K562 (cell line): Measurements from ENCODE around the gene VWA8. TPM values are rescaled to one million over a fixed set of nuclear protein-coding genes. Genes with fewer than 3 reads are reported as not detected.
"Not testable (repeated sequence)": the region's sequence is repeated elsewhere in the genome, so short reads cannot be mapped to it uniquely, and the experiment has no call there.

Experiments
- ATAC-seq: fragments of 200-7000 bp; cut with Tn5 transposase; 3 replicates; pipeline ENCODE4 v1.9.1; 2020; ENCODE audit warnings: moderate library complexity
- BruUV-seq: library from RNA; stranded (reverse); fragments of 400-500 nt; replicated peaks from 2 replicates; lab custom pipeline; 2021; lab: Mats Ljungman, UMichigan
- CTCF ChIA-PET: fragments of 300-600 bp; formaldehyde crosslinking; extraction: SDS; loops from one replicate; lab custom pipeline; 2021; ENCODE audit warnings: low intra/inter-chr PET ratio; lab: Yijun Ruan, JAX
- POLR2A ChIA-PET: fragments of 300-600, 350-650 bp; sonication (Branson Sonifier 250); formaldehyde crosslinking; extraction: SDS; loops from one replicate; lab custom pipeline; 2021; ENCODE audit warnings: antibody characterized with exemption, inconsistent platforms; lab: Yijun Ruan, JAX
- DNase-seq, 4 experiments: peaks; one replicate each; pipeline versions ENCODE4 v3.0.0 to v3.0.0-alpha.2; 2011 to 2018; ENCODE audit warnings: low spot score in 3 of 4, mixed read lengths in 3 of 4; ENCODE audit errors: extremely low read depth in 1 of 4
- FAIRE-seq: peaks from 2 replicates; lab custom pipeline; 2011; peaks lifted over from hg19 to GRCh38; lab: Jason Lieb, UNC
- H2AFZ ChIP-seq: 2 replicates; pipeline ENCODE4 v1.6.0; 2011; ENCODE audit warnings: low read depth, low read length, control low read depth, inconsistent platforms
- H3K27ac ChIP-seq: fragments of 200-600 bp; 3 replicates; pipeline ENCODE4 v1.8.0; 2011; ENCODE audit warnings: low read depth, mild to moderate bottlenecking, control low read depth, inconsistent platforms, low read length, moderate library complexity, mixed read lengths; ENCODE audit errors: extremely low read depth
- H3K27me3 ChIP-seq, 2 experiments: fragments of 300-600 bp in 1 of 2; 2 replicates in 1 of 2; 3 replicates in 1 of 2; pipeline versions ENCODE4 v1.6.0 to v1.8.0; 2011; ENCODE audit warnings: inconsistent platforms in 2 of 2, low read length in 2 of 2, mild to moderate bottlenecking in 1 of 2, mixed read lengths in 1 of 2, moderate library complexity in 1 of 2; ENCODE audit not compliant: control insufficient read depth in 2 of 2, insufficient read depth in 2 of 2
- H3K36me3 ChIP-seq: fragments of 300-600 bp; 3 replicates; pipeline ENCODE4 v1.8.0; 2011; ENCODE audit warnings: mild to moderate bottlenecking, low read length, inconsistent platforms; ENCODE audit not compliant: control insufficient read depth, insufficient read depth
- H3K4me1 ChIP-seq, 2 experiments: fragments of 200-600 bp in 1 of 2; replicated peaks in 1 of 2; 2 replicates in 1 of 2; 3 replicates in 1 of 2; pipeline versions ENCODE4 v1.5.1 to v1.8.0; 2011; ENCODE audit warnings: inconsistent platforms in 2 of 2, low read length in 2 of 2, mild to moderate bottlenecking in 1 of 2, mixed read lengths in 1 of 2, moderate library complexity in 1 of 2; ENCODE audit not compliant: control insufficient read depth in 2 of 2, insufficient read depth in 2 of 2
- H3K4me2 ChIP-seq: 2 replicates; pipeline ENCODE4 v1.6.1; 2011; ENCODE audit warnings: low read length, control low read depth, inconsistent platforms, mixed read lengths; ENCODE audit not compliant: insufficient read depth
- H3K4me3 ChIP-seq: fragments of 200-600 bp; sonication (generic), shearing (Covaris generic); 2 replicates; pipeline ENCODE4 v1.5.1; 2016; ENCODE audit warnings: control low read depth, inconsistent platforms
- H3K79me2 ChIP-seq: fragments of 200-600 bp; 3 replicates; pipeline ENCODE4 v1.8.0; 2011; ENCODE audit warnings: low read length, inconsistent platforms; ENCODE audit not compliant: control insufficient read depth, insufficient read depth
- H3K9ac ChIP-seq, 2 experiments: 2 replicates each; pipeline versions ENCODE4 v1.6.0 to v1.6.1; 2011; ENCODE audit warnings: low read depth in 2 of 2, low read length in 2 of 2, control low read depth in 1 of 2, inconsistent platforms in 1 of 2, mild to moderate bottlenecking in 1 of 2, mixed read lengths in 1 of 2; ENCODE audit not compliant: insufficient read depth in 1 of 2
- H3K9me1 ChIP-seq: one replicate; pipeline ENCODE4 v1.6.0; 2011; ENCODE audit warnings: inconsistent platforms, mild to moderate bottlenecking, low read length, moderate library complexity; ENCODE audit not compliant: control insufficient read depth, insufficient read depth
- H3K9me3 ChIP-seq: replicated peaks from 2 replicates; pipeline ENCODE4 v1.5.1; 2011; ENCODE audit warnings: low read depth, low read length, inconsistent platforms; ENCODE audit not compliant: control insufficient read depth, insufficient read depth
- H4K20me1 ChIP-seq: replicated peaks from 2 replicates; pipeline ENCODE4 v1.6.1; 2011; ENCODE audit warnings: low read length, inconsistent platforms, mixed read lengths; ENCODE audit not compliant: control insufficient read depth, insufficient read depth
- FOXK1 ChIP-seq: sonication (generic); formaldehyde crosslinking; IDR thresholded peaks from 2 replicates; pipeline ENCODE4 v1.8.0; 2022; ENCODE audit warnings: missing genetic modification reagents, mild to moderate bottlenecking, borderline replicate concordance
- MED1 ChIP-seq: sonication (generic); formaldehyde crosslinking; IDR thresholded peaks from 2 replicates; pipeline ENCODE4 v1.8.1; 2023; ENCODE audit warnings: missing genetic modification reagents, borderline replicate concordance
- MTF1 ChIP-seq: fragments of 250-450 bp; sonication (Bioruptor Pico); IDR thresholded peaks from 2 replicates; pipeline ENCODE4 v1.9.0; 2021; ENCODE audit warnings: moderate library complexity, mild to moderate bottlenecking, inconsistent platforms, borderline replicate concordance
- NBN ChIP-seq: fragments of 450-650 bp; IDR thresholded peaks from 2 replicates; pipeline ENCODE4 v1.6.1; 2016; ENCODE audit warnings: low read depth, mild to moderate bottlenecking
- WGBS: fragments of 100-300 bp; shearing (Covaris generic); methylation state at CpG from one replicate; pipeline ENCODE4 v1.1.6; 2016; ENCODE audit warnings: low coverage, mixed read lengths; ENCODE audit not compliant: insufficient coverage; ENCODE audit errors: missing lambda C conversion rate; 5-methylcytosine and 5-hydroxymethylcytosine counted together
- in situ Hi-C: fragments of 300-500 bp; cut with MboI; formaldehyde crosslinking; loops from 4 replicates; pipeline ENCODE4 v1.15.0; 2018; ENCODE audit warnings: inconsistent platforms, mixed read lengths
- intact Hi-C: fragments of 100-400 bp; cut with micrococcal nuclease; formaldehyde crosslinking; loops from 2 replicates; pipeline ENCODE4 v1.14.2; 2022
- polyA plus RNA-seq, 8 experiments: library from polyadenylated mRNA; depleted of rRNA in 4 of 8; stranded (reverse) in 5 of 8; unstranded in 3 of 8; fragments of >200 nt; fragmentation: Nextera tagmentation in 2 of 8; fragmentation: Illumina TruSeq in 1 of 8; extraction: Ambion mirVana in 2 of 8; extraction: Trizol in 1 of 8; gene quantifications; 2 replicates each; pipeline versions ENCODE4 v1.2.1 to v1.2.3, GENCODE V29; 2011 to 2014; ENCODE audit warnings: inconsistent platforms in 1 of 8, missing spikeins in 1 of 8
- total RNA-seq, 7 experiments: library from RNA; depleted of rRNA in 6 of 7; stranded (reverse); fragments of >200 nt in 6 of 7; fragmentation: Illumina TruSeq in 2 of 7; extraction: Trizol in 2 of 7; gene quantifications; 2 replicates each; pipeline versions ENCODE4 v1.2.1 to v1.2.3, GENCODE V29; 2011 to 2021; ENCODE audit warnings: low replicate concordance in 1 of 7
- TF ChIP-seq, protein P1 (sequence below): fragments of 450-650 bp; IDR thresholded peaks from 2 replicates; pipeline ENCODE4 v1.6.1; 2016; ENCODE audit warnings: missing biosample characterization, missing genetic modification characterization
- TF ChIP-seq, protein P2 (sequence below): fragments of 450-650 bp; IDR thresholded peaks from 2 replicates; pipeline ENCODE4 v1.6.1; 2016; ENCODE audit warnings: antibody characterized with exemption
- TF ChIP-seq, protein P3 (sequence below): fragments of 450-650 bp; IDR thresholded peaks from 2 replicates; pipeline ENCODE4 v1.6.1; 2016
- TF ChIP-seq, protein P4 (sequence below): fragments of 450-650 bp; IDR thresholded peaks from 2 replicates; pipeline ENCODE4 v1.6.1; 2016; ENCODE audit warnings: borderline replicate concordance

Gene VWA8
- total and polyA plus RNA-seq, 9 of the 15 experiments (the other 6 are each of a cell fraction or from before 2014, with no cell fraction given) = 2.1 to 18.5 (median 13.3) TPM

DNA sequence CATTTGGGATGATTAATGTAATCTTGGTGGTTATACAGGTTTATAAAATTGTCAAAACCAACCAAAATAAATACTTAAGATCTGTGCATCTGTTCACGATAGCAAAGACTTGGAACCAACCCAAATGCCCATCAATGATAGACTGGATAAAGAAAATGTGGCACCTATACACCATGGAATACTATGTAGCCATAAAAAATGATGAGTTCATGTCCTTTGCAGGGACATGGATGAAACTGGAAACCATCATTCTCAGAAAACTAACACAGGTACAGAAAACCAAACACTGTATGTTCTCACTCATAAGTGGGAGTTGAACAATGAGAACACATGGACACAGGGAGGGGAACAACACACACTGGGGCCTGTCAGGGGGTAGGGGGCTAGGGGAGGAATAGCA, 11.8 kb downstream of the VWA8 start:
- H3K4me1 ChIP-seq, H3K4me2 ChIP-seq, H3K9me1 ChIP-seq, FAIRE-seq, H3K9me3 ChIP-seq, DNase-seq, H2AFZ ChIP-seq, H3K27me3 ChIP-seq, H4K20me1 ChIP-seq, H3K27ac ChIP-seq, in situ Hi-C loops, ATAC-seq, POLR2A ChIA-PET, H3K9ac ChIP-seq, BruUV-seq, intact Hi-C loops, H3K4me3 ChIP-seq, CTCF ChIA-PET: not testable (repeated sequence)
- 91% methylated on average over 1 of the region's 1 CpG for WGBS
- peaks cover 15% of the 10 kb centered on the region; the same call in 1 of the 3 replicates for H3K36me3 ChIP-seq
- peaks cover 60% of the 10 kb centered on the region for H3K79me2 ChIP-seq

DNA sequence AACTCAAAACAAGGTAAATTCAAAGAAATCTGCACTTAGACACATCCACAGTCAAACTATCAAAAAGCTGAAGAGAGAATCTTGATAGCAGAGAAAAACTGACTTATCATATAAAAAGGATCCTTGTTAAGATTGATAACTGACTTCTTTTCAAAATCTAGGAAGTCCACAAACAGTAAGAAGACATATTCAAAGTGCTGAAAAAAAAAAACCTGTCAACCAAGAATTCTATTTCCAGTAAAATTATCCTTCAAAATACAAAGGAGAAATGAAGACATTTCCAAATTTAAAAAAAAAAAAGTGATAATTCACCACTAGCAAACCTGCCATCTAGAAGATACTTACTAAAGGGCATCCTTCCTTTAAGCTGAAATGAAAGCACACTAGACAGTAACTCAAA, 15.0 kb downstream of the VWA8 start:
- H3K27me3 ChIP-seq = no peaks in the 10 kb centered on the region
- H3K9me3 ChIP-seq = no peaks in the 10 kb centered on the region
- no peak overlapping the region for H3K4me2 ChIP-seq
- H3K79me2 ChIP-seq = peaks cover 50% of the 10 kb centered on the region
- ATAC-seq = no peak
- CTCF ChIA-PET = no interaction called here
- in situ Hi-C loops = no loop called here
- no peak overlapping the region for H3K9ac ChIP-seq
- no peak overlapping the region for H3K27ac ChIP-seq
- H3K36me3 ChIP-seq = peaks cover 12% of the 10 kb centered on the region; the same call in 2 of the 3 replicates
- no TSS peak for BruUV-seq
- FAIRE-seq = no peak
- peaks cover 0 to 4% of the 10 kb centered on the region in 2 experiments; a peak in 2 of 5 replicates for H3K4me1 ChIP-seq
- no peak overlapping the region for H2AFZ ChIP-seq
- H3K9me1 ChIP-seq = no peaks in the 10 kb centered on the region
- H3K4me3 ChIP-seq = no peak overlapping the region
- intact Hi-C loops = no loop called here
- POLR2A ChIA-PET = interaction anchor here (1.2 kb wide), 1 partner anchor 9 kb away, joined by 4 read pairs; no protein-coding TSS in a partner anchor
- H4K20me1 ChIP-seq = no peaks in the 10 kb centered on the region
- no peak for DNase-seq
- TF ChIP-seq MED1 (CRISPR knock-in tag) (no peak), FOXK1 (CRISPR knock-in tag) (no peak), NBN (no peak), MTF1 (CRISPR knock-in tag) (no peak)
- TF ChIP-seq, protein P1, sequence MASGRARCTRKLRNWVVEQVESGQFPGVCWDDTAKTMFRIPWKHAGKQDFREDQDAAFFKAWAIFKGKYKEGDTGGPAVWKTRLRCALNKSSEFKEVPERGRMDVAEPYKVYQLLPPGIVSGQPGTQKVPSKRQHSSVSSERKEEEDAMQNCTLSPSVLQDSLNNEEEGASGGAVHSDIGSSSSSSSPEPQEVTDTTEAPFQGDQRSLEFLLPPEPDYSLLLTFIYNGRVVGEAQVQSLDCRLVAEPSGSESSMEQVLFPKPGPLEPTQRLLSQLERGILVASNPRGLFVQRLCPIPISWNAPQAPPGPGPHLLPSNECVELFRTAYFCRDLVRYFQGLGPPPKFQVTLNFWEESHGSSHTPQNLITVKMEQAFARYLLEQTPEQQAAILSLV (tag) = no peak
- TF ChIP-seq, protein P2, sequence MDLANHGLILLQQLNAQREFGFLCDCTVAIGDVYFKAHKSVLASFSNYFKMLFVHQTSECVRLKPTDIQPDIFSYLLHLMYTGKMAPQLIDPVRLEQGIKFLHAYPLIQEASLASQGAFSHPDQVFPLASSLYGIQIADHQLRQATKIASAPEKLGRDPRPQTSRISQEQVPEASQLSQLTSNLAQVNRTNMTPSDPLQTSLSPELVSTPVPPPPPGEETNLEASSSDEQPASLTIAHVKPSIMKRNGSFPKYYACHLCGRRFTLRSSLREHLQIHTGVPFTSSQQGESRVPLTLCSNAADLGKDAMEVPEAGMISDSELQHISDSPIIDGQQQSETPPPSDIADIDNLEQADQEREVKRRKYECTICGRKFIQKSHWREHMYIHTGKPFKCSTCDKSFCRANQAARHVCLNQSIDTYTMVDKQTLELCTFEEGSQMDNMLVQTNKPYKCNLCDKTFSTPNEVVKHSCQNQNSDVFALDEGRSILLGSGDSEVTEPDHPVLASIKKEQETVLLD = no peak
- TF ChIP-seq, protein P3, sequence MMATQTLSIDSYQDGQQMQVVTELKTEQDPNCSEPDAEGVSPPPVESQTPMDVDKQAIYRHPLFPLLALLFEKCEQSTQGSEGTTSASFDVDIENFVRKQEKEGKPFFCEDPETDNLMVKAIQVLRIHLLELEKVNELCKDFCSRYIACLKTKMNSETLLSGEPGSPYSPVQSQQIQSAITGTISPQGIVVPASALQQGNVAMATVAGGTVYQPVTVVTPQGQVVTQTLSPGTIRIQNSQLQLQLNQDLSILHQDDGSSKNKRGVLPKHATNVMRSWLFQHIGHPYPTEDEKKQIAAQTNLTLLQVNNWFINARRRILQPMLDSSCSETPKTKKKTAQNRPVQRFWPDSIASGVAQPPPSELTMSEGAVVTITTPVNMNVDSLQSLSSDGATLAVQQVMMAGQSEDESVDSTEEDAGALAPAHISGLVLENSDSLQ = no peak
- TF ChIP-seq, protein P4, sequence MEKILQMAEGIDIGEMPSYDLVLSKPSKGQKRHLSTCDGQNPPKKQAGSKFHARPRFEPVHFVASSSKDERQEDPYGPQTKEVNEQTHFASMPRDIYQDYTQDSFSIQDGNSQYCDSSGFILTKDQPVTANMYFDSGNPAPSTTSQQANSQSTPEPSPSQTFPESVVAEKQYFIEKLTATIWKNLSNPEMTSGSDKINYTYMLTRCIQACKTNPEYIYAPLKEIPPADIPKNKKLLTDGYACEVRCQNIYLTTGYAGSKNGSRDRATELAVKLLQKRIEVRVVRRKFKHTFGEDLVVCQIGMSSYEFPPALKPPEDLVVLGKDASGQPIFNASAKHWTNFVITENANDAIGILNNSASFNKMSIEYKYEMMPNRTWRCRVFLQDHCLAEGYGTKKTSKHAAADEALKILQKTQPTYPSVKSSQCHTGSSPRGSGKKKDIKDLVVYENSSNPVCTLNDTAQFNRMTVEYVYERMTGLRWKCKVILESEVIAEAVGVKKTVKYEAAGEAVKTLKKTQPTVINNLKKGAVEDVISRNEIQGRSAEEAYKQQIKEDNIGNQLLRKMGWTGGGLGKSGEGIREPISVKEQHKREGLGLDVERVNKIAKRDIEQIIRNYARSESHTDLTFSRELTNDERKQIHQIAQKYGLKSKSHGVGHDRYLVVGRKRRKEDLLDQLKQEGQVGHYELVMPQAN = no peak
